ENCODE data around the gene USP30.

Gene USP30

DNA sequence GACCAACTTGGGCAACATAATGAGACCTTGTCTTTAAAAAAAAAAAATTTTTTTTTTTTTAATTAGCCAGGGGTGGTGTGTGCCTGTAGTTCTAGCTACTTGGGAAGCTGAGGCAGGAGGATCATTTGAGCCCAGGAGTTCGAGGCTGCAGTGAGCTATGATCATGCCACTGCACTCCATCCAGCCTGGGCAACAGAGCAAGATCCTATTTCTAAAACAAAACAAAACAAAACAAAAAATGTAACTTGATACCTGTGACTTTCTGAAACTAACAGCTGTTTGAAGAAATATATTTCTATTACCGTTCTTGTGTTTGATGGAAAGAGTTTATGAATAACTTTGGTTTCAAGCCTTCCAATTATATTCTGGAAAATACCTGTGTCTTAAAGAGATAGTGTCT, 62.3 kb downstream of the USP30 start:
- Histone ChIP-seq H3K36me3 (ENCODE audit: low read depth) (peaks cover 7% of the 10 kb centered on the region), H3K27me3 (ENCODE audit: insufficient read depth, poor library complexity, severe bottlenecking) (no peaks in the 10 kb centered on the region), H3K27ac (ENCODE audit: poor library complexity, severe bottlenecking) (no peak overlapping the region), H3K4me3 (ENCODE audit: severe bottlenecking) (no peak overlapping the region), H3K9me3 (ENCODE audit: severe bottlenecking) (no peaks in the 10 kb centered on the region), H3K4me1 (ENCODE audit: insufficient read depth, poor library complexity, severe bottlenecking) (peaks cover 4% of the 10 kb centered on the region)
- ATAC-seq (ENCODE audit: low read depth) (no peak), DNase-seq (ENCODE audit: low spot score) (no peak)
- no peak for TF ChIP-seq CTCF (IDR thresholded peaks at IDR 0.05; ENCODE audit: poor library complexity, severe bottlenecking)

GRCh38 chr12:109115404-109115757, 63.0 kb downstream of the USP30 start:
- ATAC-seq (ENCODE audit: low read depth) (no peak), DNase-seq (ENCODE audit: low spot score) (no peak)
- Histone ChIP-seq H3K9me3 (ENCODE audit: severe bottlenecking) (no peaks in the 10 kb centered on the region), H3K4me1 (ENCODE audit: insufficient read depth, poor library complexity, severe bottlenecking) (peaks cover 4% of the 10 kb centered on the region), H3K27me3 (ENCODE audit: insufficient read depth, poor library complexity, severe bottlenecking) (no peaks in the 10 kb centered on the region), H3K36me3 (ENCODE audit: low read depth) (peaks cover 2% of the 10 kb centered on the region), H3K27ac (ENCODE audit: poor library complexity, severe bottlenecking) (no peak overlapping the region), H3K4me3 (ENCODE audit: severe bottlenecking) (no peak overlapping the region)
- TF ChIP-seq CTCF (IDR thresholded peaks at IDR 0.05; ENCODE audit: poor library complexity, severe bottlenecking), result no peak

GRCh38 chr12:109115758-109116610, 63.6 kb downstream of the USP30 start, which contains the start of gene ACACB:
Gene ACACB (plus strand): TSS chr12:109116587. CDS start chr12:109139406, 22,819 bp downstream.
- no peak within 1 kb of the TSS for H3K27ac ChIP-seq (ENCODE audit: poor library complexity, severe bottlenecking)
- no peak for TF ChIP-seq CTCF (IDR thresholded peaks at IDR 0.05; ENCODE audit: poor library complexity, severe bottlenecking)
- H3K9me3 ChIP-seq (ENCODE audit: severe bottlenecking), result no peaks in the 10 kb centered on the region
- no peaks in the 10 kb centered on the region for H3K36me3 ChIP-seq (ENCODE audit: low read depth)
- H3K4me1 ChIP-seq (ENCODE audit: insufficient read depth, poor library complexity, severe bottlenecking), result peaks cover 4% of the 10 kb centered on the region
- no peak within 1 kb of the TSS for H3K4me3 ChIP-seq (ENCODE audit: severe bottlenecking)
- ATAC-seq (ENCODE audit: low read depth), result no peak
- DNase-seq (ENCODE audit: low spot score), result no peak
- no peaks in the 10 kb centered on the region for H3K27me3 ChIP-seq (ENCODE audit: insufficient read depth, poor library complexity, severe bottlenecking)

DNA sequence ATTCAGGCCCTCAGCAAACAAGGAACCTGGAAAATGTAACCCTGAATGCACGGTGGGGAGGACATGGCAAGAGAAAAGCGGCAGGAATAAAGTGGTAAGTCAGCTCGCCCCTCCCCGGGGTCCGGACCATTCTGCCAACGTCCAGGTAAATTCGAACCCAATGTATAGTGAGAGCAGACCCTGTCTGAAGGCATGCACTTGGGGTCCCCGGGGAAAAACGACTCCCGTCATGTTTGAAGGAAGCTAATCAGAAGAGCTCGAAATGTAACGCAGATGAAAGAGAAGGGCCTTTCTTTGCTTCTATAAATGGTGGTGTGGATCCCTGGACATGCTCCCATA, 64.2 kb downstream of the USP30 start:
- Histone ChIP-seq H3K4me1 (ENCODE audit: insufficient read depth, poor library complexity, severe bottlenecking) (peaks cover 2% of the 10 kb centered on the region), H3K27ac (ENCODE audit: poor library complexity, severe bottlenecking) (no peak overlapping the region), H3K4me3 (ENCODE audit: severe bottlenecking) (no peak overlapping the region), H3K36me3 (ENCODE audit: low read depth) (no peaks in the 10 kb centered on the region), H3K27me3 (ENCODE audit: insufficient read depth, poor library complexity, severe bottlenecking) (no peaks in the 10 kb centered on the region), H3K9me3 (ENCODE audit: severe bottlenecking) (no peaks in the 10 kb centered on the region)
- ATAC-seq (ENCODE audit: low read depth), result no peak
- no peak for TF ChIP-seq CTCF (IDR thresholded peaks at IDR 0.05; ENCODE audit: poor library complexity, severe bottlenecking)
- DNase-seq (ENCODE audit: low spot score), result no peak

DNA sequence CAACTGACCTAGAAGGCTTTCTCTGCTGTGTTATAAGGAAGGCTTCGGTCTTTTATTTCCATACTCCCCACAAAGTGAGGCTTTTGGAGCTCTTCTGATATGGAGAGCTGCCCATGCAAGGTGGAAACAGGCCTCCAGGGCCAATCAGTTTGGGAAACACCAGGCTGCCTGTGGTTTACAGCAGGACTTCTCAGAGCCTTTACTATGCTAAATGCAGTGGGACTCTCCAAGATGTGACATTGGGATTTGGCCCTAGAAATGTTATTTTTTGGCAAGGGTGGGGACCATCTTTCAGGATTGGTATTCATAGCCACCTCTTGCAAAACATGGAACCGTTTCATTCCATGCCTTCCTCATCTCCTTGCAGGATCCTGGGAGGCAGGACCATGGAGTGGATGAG, 67.7 kb downstream of the USP30 start:
- ATAC-seq (ENCODE audit: low read depth), result no peak
- no peak for TF ChIP-seq CTCF (IDR thresholded peaks at IDR 0.05; ENCODE audit: poor library complexity, severe bottlenecking)

More for the DNA sequence above, 67.7 kb downstream of the USP30 start:
- Histone ChIP-seq H3K4me1 (ENCODE audit: insufficient read depth, poor library complexity, severe bottlenecking) (no peaks in the 10 kb centered on the region), H3K27ac (ENCODE audit: poor library complexity, severe bottlenecking) (no peak overlapping the region), H3K27me3 (ENCODE audit: insufficient read depth, poor library complexity, severe bottlenecking) (no peaks in the 10 kb centered on the region), H3K9me3 (ENCODE audit: severe bottlenecking) (no peaks in the 10 kb centered on the region), H3K36me3 (ENCODE audit: low read depth) (no peaks in the 10 kb centered on the region), H3K4me3 (ENCODE audit: severe bottlenecking) (no peak overlapping the region)
- DNase-seq (ENCODE audit: low spot score), result no peak
